Umbilical cord (tissue), 2 donors: ENCODE data around the gene IFNK. TPM values are rescaled to one million over a fixed set of nuclear protein-coding genes. Genes with fewer than 3 reads are reported as not detected.
A peak's percentile ranks its signal among the peaks of the same experiment; 100 is the strongest.

Experiments
- DNase-seq: peaks from one replicate; pipeline ENCODE4 v3.0.0-alpha.2; 2015; ENCODE audit warnings: low spot score
- total RNA-seq: library from RNA; depleted of rRNA; stranded (reverse); fragments of >200 nt; gene quantifications from one replicate; pipeline ENCODE4 v1.2.3, GENCODE V29; 2014; ENCODE audit warnings: low replicate concordance; ENCODE audit not compliant: insufficient read depth

The IFNK gene
- total RNA-seq, 1 donor from 2014 or later = 2.4 TPM

DNA sequence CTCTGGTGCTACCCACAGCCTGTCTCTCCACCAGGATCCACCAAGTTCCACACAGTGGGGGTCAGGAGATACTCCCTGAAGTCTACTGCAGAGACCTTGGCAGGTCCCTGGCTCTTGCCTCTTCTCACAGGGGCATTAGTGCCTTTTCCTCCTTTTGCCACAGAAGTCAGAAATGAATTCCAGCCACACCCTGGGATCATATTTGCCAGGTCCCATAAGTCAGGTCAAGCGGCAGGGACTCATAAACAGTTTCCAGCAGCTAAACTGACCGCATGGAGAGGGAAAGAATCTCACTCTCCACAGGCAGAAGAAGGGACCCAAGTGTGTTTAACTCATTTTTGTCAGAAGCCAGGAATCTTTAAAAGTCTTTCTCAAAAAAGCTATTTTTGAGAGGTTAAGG is 13.3 kb upstream of the IFNK start:
- DNase-seq = no peak

DNA sequence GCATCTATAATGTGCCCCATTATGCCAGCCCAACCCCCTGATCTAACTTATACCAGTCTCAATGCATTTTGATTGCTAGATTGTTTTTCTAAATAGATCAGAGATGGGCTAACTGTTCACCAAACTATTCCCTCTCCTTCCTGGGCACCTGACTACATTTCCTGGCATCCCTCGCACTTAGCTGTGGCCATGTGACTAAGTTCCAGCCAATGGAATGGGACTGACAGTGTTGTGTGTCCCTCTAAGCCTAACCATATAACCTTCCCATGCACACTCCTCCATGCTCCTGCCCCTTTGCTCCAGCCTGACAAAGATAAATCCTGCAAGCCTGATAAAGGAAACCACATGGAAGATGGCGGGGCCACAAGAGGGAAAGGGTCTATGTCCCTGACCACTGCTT is 12.3 kb upstream of the IFNK start:
- no peak for DNase-seq

GRCh38 chr9:27514551-27514950 is 9.5 kb upstream of the IFNK start:
- DNase-seq = peak; percentile 32

DNA sequence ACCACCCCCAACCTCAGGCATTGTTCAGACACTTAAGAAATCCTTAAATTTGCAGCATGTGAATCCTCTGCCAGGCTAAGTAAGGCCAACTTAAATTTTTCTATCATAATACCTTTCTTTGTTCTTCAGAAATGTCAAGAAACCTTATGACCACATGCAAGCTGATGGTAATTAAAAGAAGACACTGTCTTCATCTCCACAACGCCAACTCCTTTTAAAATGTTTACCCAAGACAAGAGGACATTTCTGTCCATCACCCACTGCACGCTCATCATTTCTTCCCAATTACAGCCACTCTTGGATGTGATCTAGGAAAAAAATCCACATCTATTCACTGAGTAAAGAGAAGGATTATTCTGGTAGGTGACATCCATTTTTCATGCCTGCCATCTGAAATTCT is 6.1 kb upstream of the IFNK start:
- no peak for DNase-seq

GRCh38 chr9:27518809-27519208 is 5.3 kb upstream of the IFNK start:
- DNase-seq = no peak

DNA sequence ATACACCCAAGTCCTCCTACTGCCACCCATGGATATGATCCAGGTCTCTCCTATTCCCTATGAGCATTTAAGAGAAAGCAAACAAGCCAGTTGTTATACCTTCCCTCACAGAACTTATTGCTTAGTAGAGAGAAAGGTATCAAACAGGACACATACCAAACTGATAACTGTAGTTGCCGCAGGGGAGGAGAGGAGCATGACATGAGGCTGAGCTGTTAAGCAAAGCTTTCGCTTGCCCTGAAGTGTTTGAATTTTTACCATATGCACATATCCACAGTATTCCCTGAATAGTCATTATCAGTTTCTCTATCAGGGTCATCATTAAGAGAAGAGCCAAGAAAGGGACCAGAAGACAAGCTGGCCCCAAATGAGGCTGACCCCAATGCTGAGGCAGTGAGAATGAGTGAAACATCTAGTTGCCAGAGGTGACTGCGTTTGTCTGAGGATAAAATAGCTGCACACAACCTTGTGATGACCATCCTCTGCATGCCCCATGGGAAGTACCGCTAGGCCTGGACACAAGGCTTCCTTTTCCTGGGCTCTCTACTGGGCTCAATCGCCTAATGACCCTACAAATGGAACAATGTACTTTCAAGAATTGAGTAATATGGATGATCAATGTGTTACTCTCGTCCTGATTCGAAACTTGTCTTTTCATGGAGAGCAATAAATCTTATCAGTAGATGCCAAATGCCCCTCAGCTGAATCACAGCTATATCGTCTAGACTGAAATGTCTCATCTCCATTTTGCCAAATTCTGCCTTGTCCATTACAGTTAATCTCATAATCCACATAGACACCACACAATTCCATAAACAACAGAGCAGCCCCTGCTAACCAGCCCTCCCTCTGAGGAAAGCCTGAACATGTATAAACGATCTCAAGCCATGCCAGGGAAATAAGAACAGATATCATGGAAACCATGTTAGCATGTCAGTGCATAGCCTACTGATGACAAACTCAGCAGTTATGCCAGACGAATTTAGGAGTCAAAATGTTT is 4.3 kb upstream of the IFNK start:
- peak; percentile 35 for DNase-seq

- DNase-seq = no peak
Observed at GRCh38 chr9:27520986-27521385, 3.1 kb upstream of the IFNK start.

GRCh38 chr9:27523141-27523540 is 949 bp upstream of the IFNK start:
- DNase-seq = no peak

DNA sequence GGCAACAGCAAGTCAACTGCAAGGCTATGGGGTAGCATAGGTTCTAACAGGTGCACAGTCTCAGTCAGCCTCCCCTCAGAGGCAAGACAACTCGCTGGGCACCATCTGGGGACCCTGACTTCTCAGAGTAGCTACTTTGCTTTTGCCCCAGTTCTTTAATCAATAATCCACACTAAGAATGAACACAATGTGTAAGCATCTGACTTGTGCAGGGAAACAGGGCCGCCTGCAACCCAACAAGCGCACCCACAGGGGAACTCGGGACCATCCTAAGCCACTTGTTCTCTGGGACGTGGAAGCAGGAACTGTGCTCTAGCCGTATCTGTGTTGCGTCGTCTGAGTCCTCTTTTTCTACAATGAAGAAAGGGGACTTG is 3.6 kb downstream of the IFNK start:
- DNase-seq = no peak

DNA sequence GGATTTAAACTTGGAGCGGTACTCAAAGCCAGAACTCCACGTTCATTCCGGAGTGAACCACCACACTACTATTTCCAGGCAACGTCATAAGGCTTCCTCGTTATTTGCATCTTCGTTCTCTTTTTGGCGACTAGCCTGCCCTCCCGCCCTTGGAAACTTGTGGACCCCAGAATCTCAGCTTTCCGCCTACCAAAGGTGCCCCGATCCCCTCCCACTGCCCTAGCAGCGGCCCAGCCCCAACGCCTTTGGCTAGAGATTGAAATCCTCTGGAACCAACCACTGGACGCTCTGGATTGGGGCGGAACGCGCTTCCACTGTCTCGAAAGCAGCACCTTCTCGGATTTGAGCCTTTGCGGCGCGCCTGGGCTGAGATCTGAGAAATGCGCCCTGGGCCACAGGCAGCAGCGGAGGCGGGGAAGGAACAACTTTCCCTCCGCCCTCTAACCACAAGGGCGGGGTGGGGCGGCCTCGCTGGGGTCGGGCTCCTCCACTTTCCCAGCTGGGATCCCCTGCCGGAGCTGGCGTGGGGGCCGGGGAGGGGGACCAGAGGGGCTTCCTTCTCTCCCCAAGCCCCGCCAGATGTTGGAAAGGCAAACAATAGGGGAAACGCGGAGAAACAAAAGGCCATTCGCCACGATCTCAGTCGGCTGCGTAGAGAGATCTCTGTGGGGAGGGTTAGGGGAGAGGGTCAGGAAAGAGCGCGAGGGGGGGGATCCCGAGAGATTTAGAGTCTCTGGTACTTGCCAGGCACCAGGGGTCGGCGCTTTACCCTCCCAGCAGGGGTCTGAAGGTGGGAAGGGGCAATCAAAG is 4.2 kb downstream of the IFNK start:
- peak; percentile 85 for DNase-seq

DNA sequence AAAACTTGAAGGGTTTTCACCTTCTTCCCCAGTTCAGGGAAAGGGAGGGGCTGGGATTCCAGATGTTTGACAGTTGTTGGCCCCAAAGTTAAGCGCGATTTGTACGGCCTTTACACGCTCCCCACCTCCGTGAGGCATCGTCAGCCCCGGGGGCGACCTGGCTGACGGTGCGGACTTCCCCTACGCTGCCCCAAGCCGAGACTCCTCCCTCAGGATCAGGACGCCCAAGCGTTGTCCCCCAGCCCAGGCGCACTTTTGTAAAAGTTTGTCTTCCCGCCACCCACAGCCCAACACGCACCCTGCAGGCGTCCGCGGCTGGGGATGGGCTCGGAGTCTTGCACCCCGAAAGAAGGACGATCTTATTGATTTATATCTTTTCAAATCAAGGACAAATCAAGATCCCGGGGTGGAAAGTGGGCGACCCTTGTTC is 4.8 kb downstream of the IFNK start:
- peak; percentile 54 for DNase-seq

GRCh38 chr9:27529316-27530278 is 5.5 kb downstream of the IFNK start, which contains the start of gene MOB3B:
Gene MOB3B (minus strand): TSS chr9:27529814. CDS start chr9:27455550, 74,264 bp downstream.
- peak; percentile 79 for DNase-seq

DNA sequence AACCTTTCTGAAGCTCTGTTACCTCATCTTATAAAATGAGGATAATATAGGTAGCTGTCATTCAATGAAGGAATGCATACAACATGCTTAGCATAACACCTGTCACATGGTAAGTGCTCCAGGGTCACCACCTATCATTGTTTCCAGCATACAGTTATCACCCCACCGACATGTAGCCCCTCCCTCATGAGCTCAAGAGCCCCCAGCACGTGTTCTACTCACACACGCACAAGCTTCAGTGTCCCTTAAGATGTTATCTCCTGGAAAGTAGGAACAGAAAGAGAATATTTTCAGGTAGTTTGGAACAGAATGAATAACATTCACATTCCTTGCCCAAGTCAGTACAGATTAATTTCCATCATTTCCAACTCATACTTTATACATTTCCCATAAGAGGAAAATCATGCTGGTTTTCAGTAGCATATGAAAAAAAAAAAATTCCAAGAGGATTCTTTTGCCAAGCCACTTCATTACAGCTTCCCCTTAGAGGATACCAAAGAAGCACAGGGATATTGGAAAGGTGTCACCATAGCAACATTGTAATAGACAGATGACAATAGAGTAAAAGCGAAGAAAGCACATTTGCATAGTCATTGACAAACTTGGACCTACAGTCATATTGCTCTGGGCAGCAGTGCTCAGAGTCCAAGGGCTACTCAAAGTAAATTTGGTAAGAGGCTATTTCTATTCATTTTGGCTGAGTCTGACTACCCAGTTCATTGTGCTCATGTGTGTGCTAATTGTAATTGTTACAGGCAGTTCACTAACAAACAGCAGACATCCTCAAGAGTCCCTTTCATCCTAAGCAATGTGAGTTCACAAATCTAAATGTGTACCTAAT is 7.0 kb downstream of the IFNK start:
- DNase-seq = no peak

DNA sequence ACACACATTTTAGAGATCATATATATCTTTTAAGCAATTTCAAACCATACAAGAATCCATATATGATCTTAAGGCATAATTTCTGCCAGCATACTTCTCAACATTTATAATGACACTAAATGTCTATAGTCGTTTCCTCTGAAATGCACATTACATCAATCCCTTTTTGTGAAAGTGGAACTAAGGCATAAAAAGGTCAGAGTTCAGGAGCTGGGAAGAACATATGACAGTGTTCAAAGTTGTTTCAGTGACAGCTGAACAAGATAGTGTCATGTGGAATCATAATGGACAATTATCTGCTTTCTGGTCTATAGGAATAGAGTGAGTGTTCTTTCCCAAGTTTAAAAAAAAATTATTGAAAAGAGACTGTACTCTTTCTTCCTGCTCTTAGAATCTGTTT is 8.0 kb downstream of the IFNK start:
- DNase-seq = no peak

DNA sequence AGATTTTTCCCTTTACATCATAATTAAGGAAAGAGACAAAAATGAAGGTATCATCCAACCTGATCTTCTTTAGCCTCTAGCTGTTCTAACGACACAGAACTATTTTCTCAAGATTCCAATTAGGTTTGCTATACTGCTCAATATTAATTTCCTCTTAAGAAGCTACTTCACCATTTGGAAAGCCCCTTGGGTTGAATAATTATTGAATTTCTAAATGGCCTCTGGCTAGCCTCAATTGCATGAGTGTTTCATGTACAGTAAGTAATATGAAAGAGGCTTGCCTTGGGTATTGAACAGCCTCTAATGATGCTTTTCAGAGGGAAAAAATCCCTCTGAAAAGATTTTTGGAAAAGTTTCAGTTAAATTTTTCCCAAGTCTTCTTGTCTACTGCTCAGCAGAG is 9.2 kb downstream of the IFNK start:
- no peak for DNase-seq

GRCh38 chr9:27534131-27534530 is 10.0 kb downstream of the IFNK start:
- no peak for DNase-seq

DNA sequence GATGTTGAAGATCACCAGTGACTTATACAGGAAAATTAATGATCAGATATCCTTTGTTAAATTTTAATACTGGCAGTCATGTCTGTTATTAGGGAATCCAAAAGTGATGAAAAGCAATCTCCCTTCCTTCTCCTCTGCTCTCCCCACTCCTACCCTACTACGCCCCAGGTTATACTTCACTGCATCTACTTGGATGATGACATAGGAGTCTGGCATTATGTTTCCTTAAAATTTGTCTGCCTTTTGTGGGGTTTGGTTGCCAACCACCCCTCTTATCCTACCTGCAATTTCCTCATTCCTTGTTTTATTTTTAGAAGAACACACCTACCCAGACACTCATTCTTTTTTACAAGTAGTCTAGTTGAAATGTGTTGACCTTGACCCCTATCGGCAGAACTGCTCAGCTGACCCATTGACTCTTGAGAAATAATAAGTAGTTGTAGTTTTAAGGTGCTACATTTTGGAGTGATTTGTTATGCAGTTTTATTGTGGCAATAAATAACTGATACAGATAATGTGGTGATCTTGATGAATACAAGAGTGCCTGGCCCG is 10.6 kb downstream of the IFNK start:
- no peak for DNase-seq

DNA sequence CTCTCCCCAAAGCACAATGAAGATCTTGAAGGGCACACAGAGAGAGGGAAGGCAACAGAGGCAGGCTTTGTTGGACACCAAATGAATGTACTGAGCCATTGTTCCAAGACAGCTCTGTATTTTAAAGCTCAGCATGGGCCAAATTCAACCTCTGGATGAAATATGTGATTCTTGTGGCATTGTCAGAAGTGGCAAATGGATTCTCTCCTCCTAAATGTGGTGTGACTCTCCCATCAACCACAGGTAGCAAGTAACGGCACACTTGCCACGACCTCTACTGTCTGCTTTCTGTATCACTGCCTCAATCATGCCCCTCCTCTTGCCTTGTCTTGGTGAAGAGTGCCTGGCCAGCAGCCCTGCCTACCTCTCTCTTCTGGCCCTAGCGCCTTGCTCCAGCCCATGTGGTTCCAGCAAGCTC is 11.6 kb downstream of the IFNK start:
- no peak for DNase-seq

- DNase-seq = no peak
Observed at GRCh38 chr9:27536168-27536567, 12.1 kb downstream of the IFNK start.

- DNase-seq = no peak
Observed at GRCh38 chr9:27537027-27537435, 12.9 kb downstream of the IFNK start.
